HepG2 (cell line): Measurements from ENCODE around the gene ATP6V0A1. TPM values are rescaled to one million over a fixed set of nuclear protein-coding genes. Genes with fewer than 3 reads are reported as not detected.

Experiments used
- AGO2 ChIP-seq: fragments of 200-400 bp; formaldehyde crosslinking; optimal IDR thresholded peaks from 2 replicates; pipeline ENCODE3; 2017; ENCODE audit warnings: mild to moderate bottlenecking, low read depth, low read length, moderate library complexity
- ATF7 ChIP-seq, 2 experiments: fragments of 450-650 bp in 1 of 2; sonication (generic) in 1 of 2; formaldehyde crosslinking in 1 of 2; IDR thresholded peaks; 2 replicates each; pipeline versions ENCODE4 v1.4.0 to v1.6.1; 2016 to 2020; ENCODE audit warnings: antibody characterized with exemption in 1 of 2, mild to moderate bottlenecking in 1 of 2, missing genetic modification reagents in 1 of 2
- ESRRA ChIP-seq: sonication (generic); formaldehyde crosslinking; IDR thresholded peaks from 2 replicates; pipeline ENCODE4 v1.5.1; 2020; ENCODE audit warnings: mild to moderate bottlenecking, low read depth, missing genetic modification reagents
- GTF2F1 ChIP-seq: fragments of 150-350 bp; IDR thresholded peaks from 2 replicates; pipeline ENCODE4 v1.6.1; 2014; ENCODE audit warnings: low read length
- ISL2 ChIP-seq: sonication (generic); formaldehyde crosslinking; IDR thresholded peaks from 2 replicates; pipeline ENCODE4 v1.5.0; 2020; ENCODE audit warnings: missing genetic modification reagents
- KDM6A ChIP-seq: IDR thresholded peaks from 2 replicates; pipeline ENCODE4 v1.6.1; 2016; ENCODE audit warnings: low read depth
- KMT2A ChIP-seq: sonication (generic); formaldehyde crosslinking; IDR thresholded peaks from 2 replicates; pipeline ENCODE4 v1.4.0; 2020; ENCODE audit warnings: missing genetic modification reagents
- MAFK ChIP-seq, 2 experiments: IDR thresholded peaks in 1 of 2; conservative IDR thresholded peaks in 1 of 2; 2 replicates each; pipeline ENCODE4 v1.6.1; 2011; ENCODE audit warnings: improper control_type of control experiment in 2 of 2, low read length in 2 of 2
- NFE2L1 ChIP-seq: sonication (generic); formaldehyde crosslinking; IDR thresholded peaks from 2 replicates; pipeline ENCODE4 v1.4.0; 2020; ENCODE audit warnings: missing genetic modification reagents, mild to moderate bottlenecking, borderline replicate concordance
- NFE2L2 ChIP-seq: fragments of 150-350 bp; IDR thresholded peaks from 2 replicates; pipeline ENCODE4 v1.6.1; 2014; ENCODE audit warnings: low read length
- PHF8 ChIP-seq: sonication (generic); formaldehyde crosslinking; IDR thresholded peaks from 2 replicates; pipeline ENCODE4 v1.5.0; 2020; ENCODE audit warnings: missing genetic modification reagents
- XRCC5 ChIP-seq: fragments of 200-400 bp; formaldehyde crosslinking; optimal IDR thresholded peaks from 2 replicates; pipeline ENCODE3; 2017; ENCODE audit warnings: mild to moderate bottlenecking, low read length
- ZBTB20 ChIP-seq: sonication (generic); formaldehyde crosslinking; IDR thresholded peaks from 2 replicates; pipeline ENCODE4 v1.8.1; 2023; ENCODE audit warnings: missing genetic modification reagents, low read depth, mild to moderate bottlenecking, borderline replicate concordance
- ZC3H13 ChIP-seq: sonication (generic); formaldehyde crosslinking; IDR thresholded peaks from 2 replicates; pipeline ENCODE4 v1.8.1; 2023; ENCODE audit warnings: mild to moderate bottlenecking, missing genetic modification reagents, moderate library complexity
- ZFP1 ChIP-seq: IDR thresholded peaks from 2 replicates; pipeline ENCODE4 v1.6.1; 2016
- ZMYM3 ChIP-seq: sonication (generic); formaldehyde crosslinking; IDR thresholded peaks from 2 replicates; pipeline ENCODE4 v1.5.1; 2020; ENCODE audit warnings: mild to moderate bottlenecking, missing genetic modification reagents
- ZMYM4 ChIP-seq: sonication (generic); formaldehyde crosslinking; IDR thresholded peaks from 2 replicates; pipeline ENCODE4 v1.8.1; 2023; ENCODE audit warnings: mild to moderate bottlenecking, missing genetic modification reagents
- ZNF232 ChIP-seq: sonication (generic); formaldehyde crosslinking; IDR thresholded peaks from 2 replicates; pipeline ENCODE4 v1.4.0; 2020; ENCODE audit warnings: missing genetic modification reagents, borderline replicate concordance
- ZNF432 ChIP-seq: sonication (generic); formaldehyde crosslinking; IDR thresholded peaks from 2 replicates; pipeline ENCODE4 v1.5.0; 2020; ENCODE audit warnings: missing genetic modification reagents, mild to moderate bottlenecking, borderline replicate concordance
- ZNF460 ChIP-seq: sonication (generic); formaldehyde crosslinking; IDR thresholded peaks from 2 replicates; pipeline ENCODE4 v1.5.1; 2020; ENCODE audit warnings: missing genetic modification reagents, mild to moderate bottlenecking, borderline replicate concordance
- ZNF670 ChIP-seq: sonication (generic); formaldehyde crosslinking; IDR thresholded peaks from 2 replicates; pipeline ENCODE4 v1.8.0; 2022; ENCODE audit warnings: mild to moderate bottlenecking, missing genetic modification reagents, borderline replicate concordance
- polyA plus RNA-seq, 8 experiments: library from polyadenylated mRNA; depleted of rRNA in 3 of 8; stranded (reverse) in 7 of 8; unstranded in 1 of 8; fragments of >200 nt; fragmentation: Illumina TruSeq in 4 of 8; extraction: Trizol in 4 of 8; gene quantifications; 2 replicates each; pipeline versions ENCODE4 v1.2.1 to v1.2.3, GENCODE V29; 2011 to 2016; ENCODE audit warnings: low read depth in 4 of 8, missing spikeins in 1 of 8, mixed read lengths in 1 of 8; ENCODE audit not compliant: insufficient read depth in 1 of 8
- total RNA-seq, 5 experiments: library from RNA; depleted of rRNA; stranded (reverse); fragments of >200 nt; fragmentation: Illumina TruSeq; extraction: Trizol; gene quantifications; 2 replicates each; pipeline ENCODE4 v1.2.3, GENCODE V29; 2016; ENCODE audit warnings: low read depth in 1 of 5
- TF ChIP-seq, protein P1 (sequence below): conservative IDR thresholded peaks from 2 replicates; pipeline ENCODE4 v1.6.1; 2018; ENCODE audit warnings: missing genetic modification reagents
- TF ChIP-seq, protein P2 (sequence below): sonication (generic); formaldehyde crosslinking; conservative IDR thresholded peaks from 2 replicates; pipeline ENCODE4 v1.8.1; 2023; ENCODE audit warnings: missing genetic modification reagents
- TF ChIP-seq, protein P3 (sequence below): sonication (generic); formaldehyde crosslinking; IDR thresholded peaks from 2 replicates; pipeline ENCODE4 v1.4.0; 2020; ENCODE audit warnings: mild to moderate bottlenecking, missing genetic modification reagents, borderline replicate concordance
- TF ChIP-seq, protein P4 (sequence below): IDR thresholded peaks from 2 replicates; pipeline ENCODE4 v1.6.1; 2016; ENCODE audit warnings: control low read depth

The ATP6V0A1 gene
- total and polyA plus RNA-seq, 2 of the 13 experiments (the other 11 are each of a cell fraction or from before 2014, with no cell fraction given) = 27.9 to 54.1 TPM

DNA sequence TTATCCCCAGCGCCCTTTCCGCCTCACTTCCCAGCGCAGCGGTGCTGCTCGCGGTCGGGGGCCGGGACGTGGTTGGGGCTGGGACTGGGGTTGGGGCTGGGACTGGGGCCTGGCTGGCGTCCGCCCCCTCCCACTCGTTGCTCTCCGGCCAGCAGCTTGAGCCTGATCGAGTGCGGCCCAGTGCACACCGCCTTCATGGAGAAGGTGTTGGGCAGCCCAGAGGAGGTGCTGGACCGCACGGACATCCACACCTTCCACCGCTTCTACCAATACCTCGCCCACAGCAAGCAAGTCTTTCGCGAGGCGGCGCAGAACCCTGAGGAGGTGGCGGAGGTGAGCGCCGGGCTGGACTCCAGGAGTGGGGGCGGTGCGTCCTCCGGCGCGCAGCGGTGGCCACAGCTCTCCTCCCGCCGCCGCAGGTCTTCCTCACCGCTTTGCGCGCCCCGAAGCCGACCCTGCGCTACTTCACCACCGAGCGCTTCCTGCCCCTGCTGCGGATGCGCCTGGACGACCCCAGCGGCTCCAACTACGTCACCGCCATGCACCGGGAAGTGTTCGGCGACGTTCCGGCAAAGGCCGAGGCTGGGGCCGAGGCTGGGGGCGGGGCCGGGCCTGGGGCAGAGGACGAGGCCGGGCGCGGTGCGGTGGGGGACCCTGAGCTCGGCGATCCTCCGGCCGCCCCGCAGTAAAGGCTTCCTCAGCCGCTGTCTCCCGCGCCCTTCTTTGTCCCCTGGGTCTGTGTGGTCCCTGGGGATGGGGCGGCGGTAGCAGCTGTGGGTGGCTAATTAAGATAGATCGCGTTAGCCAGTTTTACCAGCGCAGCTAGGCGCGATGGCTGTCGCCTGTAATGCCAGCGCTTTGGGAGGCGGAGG, 95.8 kb downstream of the ATP6V0A1 start (continued):
- peak; percentile 66; the same call in 1 of the 2 replicates for TF ChIP-seq NFE2L1 (CRISPR knock-in tag)
- TF ChIP-seq ZC3H13 (CRISPR knock-in tag) = peak; percentile 89
- no peak for TF ChIP-seq GTF2F1
- TF ChIP-seq ZMYM3 (CRISPR knock-in tag) = peak; percentile 47; the same call in 1 of the 2 replicates
- no peak for TF ChIP-seq NFE2L2
- peak; percentile 92 for TF ChIP-seq PHF8 (CRISPR knock-in tag)
- TF ChIP-seq AGO2 = peak; percentile 63
- TF ChIP-seq, protein P1, sequence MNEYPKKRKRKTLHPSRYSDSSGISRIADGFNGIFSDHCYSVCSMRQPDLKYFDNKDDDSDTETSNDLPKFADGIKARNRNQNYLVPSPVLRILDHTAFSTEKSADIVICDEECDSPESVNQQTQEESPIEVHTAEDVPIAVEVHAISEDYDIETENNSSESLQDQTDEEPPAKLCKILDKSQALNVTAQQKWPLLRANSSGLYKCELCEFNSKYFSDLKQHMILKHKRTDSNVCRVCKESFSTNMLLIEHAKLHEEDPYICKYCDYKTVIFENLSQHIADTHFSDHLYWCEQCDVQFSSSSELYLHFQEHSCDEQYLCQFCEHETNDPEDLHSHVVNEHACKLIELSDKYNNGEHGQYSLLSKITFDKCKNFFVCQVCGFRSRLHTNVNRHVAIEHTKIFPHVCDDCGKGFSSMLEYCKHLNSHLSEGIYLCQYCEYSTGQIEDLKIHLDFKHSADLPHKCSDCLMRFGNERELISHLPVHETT = peak; percentile 95
- TF ChIP-seq, protein P2, sequence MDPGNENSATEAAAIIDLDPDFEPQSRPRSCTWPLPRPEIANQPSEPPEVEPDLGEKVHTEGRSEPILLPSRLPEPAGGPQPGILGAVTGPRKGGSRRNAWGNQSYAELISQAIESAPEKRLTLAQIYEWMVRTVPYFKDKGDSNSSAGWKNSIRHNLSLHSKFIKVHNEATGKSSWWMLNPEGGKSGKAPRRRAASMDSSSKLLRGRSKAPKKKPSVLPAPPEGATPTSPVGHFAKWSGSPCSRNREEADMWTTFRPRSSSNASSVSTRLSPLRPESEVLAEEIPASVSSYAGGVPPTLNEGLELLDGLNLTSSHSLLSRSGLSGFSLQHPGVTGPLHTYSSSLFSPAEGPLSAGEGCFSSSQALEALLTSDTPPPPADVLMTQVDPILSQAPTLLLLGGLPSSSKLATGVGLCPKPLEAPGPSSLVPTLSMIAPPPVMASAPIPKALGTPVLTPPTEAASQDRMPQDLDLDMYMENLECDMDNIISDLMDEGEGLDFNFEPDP = no peak
- TF ChIP-seq ZMYM4 (CRISPR knock-in tag) = peak; percentile 61
- TF ChIP-seq KDM6A (CRISPR knock-in tag) = 0 out of 2 replicates have a peak, but pooled peaks have one; percentile 54
- TF ChIP-seq ZNF232 (CRISPR knock-in tag) = 0 out of 2 replicates have a peak, but pooled peaks have one; percentile 53
- 0 out of 2 replicates have a peak, but pooled peaks have one; percentile 86 for TF ChIP-seq ZNF432
- TF ChIP-seq ATF7 (IDR thresholded peaks at IDR 0.05) = peak; percentile 53
- peak; percentile 95 for TF ChIP-seq ATF7 (CRISPR knock-in tag; IDR thresholded peaks at IDR 0.05)
- TF ChIP-seq, protein P3, sequence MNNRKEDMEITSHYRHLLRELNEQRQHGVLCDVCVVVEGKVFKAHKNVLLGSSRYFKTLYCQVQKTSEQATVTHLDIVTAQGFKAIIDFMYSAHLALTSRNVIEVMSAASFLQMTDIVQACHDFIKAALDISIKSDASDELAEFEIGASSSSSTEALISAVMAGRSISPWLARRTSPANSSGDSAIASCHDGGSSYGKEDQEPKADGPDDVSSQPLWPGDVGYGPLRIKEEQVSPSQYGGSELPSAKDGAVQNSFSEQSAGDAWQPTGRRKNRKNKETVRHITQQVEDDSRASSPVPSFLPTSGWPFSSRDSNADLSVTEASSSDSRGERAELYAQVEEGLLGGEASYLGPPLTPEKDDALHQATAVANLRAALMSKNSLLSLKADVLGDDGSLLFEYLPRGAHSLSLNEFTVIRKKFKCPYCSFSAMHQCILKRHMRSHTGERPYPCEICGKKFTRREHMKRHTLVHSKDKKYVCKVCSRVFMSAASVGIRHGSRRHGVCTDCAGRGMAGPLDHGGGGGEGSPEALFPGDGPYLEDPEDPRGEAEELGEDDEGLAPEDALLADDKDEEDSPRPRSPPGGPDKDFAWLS (CRISPR knock-in tag) = no peak; the same call in 1 of the 2 replicates
- TF ChIP-seq MAFK (conservative IDR thresholded peaks at IDR 0.05 in 1 of 2, IDR thresholded peaks at IDR 0.05 in 1 of 2; ENCODE audit: low read length in 2 of 2) = no peak
- peak; percentile 83 for TF ChIP-seq ZFP1
- TF ChIP-seq ZBTB20 = no peak
- TF ChIP-seq KMT2A (CRISPR knock-in tag) = peak; percentile 98
- TF ChIP-seq ZNF460 (CRISPR knock-in tag) = peak; percentile 30; the same call in 1 of the 2 replicates
- peak; percentile 82 for TF ChIP-seq ISL2 (CRISPR knock-in tag)
- peak; percentile 70 for TF ChIP-seq XRCC5
- peak; percentile 61; the same call in 1 of the 2 replicates for TF ChIP-seq ZNF670 (CRISPR knock-in tag)
- peak; percentile 77 for TF ChIP-seq ESRRA (CRISPR knock-in tag)
- TF ChIP-seq, protein P4, sequence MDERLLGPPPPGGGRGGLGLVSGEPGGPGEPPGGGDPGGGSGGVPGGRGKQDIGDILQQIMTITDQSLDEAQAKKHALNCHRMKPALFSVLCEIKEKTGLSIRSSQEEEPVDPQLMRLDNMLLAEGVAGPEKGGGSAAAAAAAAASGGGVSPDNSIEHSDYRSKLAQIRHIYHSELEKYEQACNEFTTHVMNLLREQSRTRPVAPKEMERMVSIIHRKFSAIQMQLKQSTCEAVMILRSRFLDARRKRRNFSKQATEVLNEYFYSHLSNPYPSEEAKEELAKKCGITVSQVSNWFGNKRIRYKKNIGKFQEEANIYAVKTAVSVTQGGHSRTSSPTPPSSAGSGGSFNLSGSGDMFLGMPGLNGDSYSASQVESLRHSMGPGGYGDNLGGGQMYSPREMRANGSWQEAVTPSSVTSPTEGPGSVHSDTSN (CRISPR knock-in tag) = no peak
